ENCODE data around the gene PARVB. TPM values are rescaled to one million over a fixed set of nuclear protein-coding genes. Genes with fewer than 3 reads are reported as not detected.

Gene PARVB
- total and polyA plus RNA-seq, 2 donors (not counting 3 experiments of a cell fraction or from before 2014, with no cell fraction given): 155 to 162 TPM

DNA sequence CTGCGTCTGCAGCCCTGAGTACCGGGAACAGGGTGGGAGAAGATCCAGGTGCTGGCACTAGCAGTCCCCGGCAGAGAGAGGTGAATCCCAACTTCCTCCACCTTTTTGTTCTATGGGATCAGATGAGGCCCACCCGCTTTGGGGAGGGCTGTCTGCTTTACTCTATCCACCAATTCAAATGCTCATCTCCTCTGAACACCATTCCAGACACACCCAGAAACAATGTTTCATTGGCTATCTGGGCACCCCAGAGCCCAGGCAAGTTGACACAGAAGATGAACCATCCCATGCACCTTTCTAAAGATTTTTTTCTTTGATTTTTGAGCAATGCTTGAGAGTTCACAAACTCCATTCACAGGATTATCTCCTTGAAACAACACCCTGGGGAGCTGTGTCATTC is 78.0 kb downstream of the PARVB start:
- no peak overlapping the region for H2AFZ ChIP-seq (ENCODE audit: low read depth, low read length)
- no peaks in the 10 kb centered on the region for H3K27me3 ChIP-seq (ENCODE audit: control insufficient read depth in 2 of 2, insufficient read depth in 2 of 2, low read length in 2 of 2)
- ChIA-PET POLR2A (no interaction called here), CTCF (interaction anchor here (1.5 kb wide), 1 partner anchor 20 kb away, joined by 6 read pairs; no protein-coding TSS in a partner anchor)
- no peaks in the 10 kb centered on the region for H3K4me1 ChIP-seq (ENCODE audit: control insufficient read depth, extremely low read depth, insufficient read depth, low read length)
- no TSS peak for BruUV-seq (replicated peaks)
- no peaks in the 10 kb centered on the region for H3K9me1 ChIP-seq (replicated peaks; ENCODE audit: control insufficient read depth, extremely low read depth, insufficient read depth, low read length)
- no peaks in the 10 kb centered on the region for H3K79me2 ChIP-seq (ENCODE audit: control insufficient read depth, insufficient read depth, low read length)
- peaks cover 6 to 31% of the 10 kb centered on the region in 2 experiments for H3K36me3 ChIP-seq (ENCODE audit: control insufficient read depth in 2 of 2, extremely low read depth in 1 of 2, insufficient read depth in 2 of 2, low read length in 2 of 2)
- dilution Hi-C loops (cut with MboI; ENCODE audit: extremely low pct_ligation_motif_present, low sequenced_read_pairs) (no loop called here), intact Hi-C loops (cut with micrococcal nuclease) (no loop called here)
- H3K4me2 ChIP-seq (ENCODE audit: insufficient read depth, low read length): no peak overlapping the region
- no peak for TF ChIP-seq EZH2 (IDR thresholded peaks at IDR 0.05; ENCODE audit: borderline replicate concordance, low read depth, low read length, severe bottlenecking)
- TF ChIP-seq GATA2 (IDR thresholded peaks at IDR 0.05; ENCODE audit: insufficient read depth, insufficient read length, low read depth, low read length): no peak
- no peak for TF ChIP-seq POLR2AphosphoS5 (IDR thresholded peaks at IDR 0.05; ENCODE audit: insufficient read depth, low read depth, low read length)
- TF ChIP-seq, protein P1, sequence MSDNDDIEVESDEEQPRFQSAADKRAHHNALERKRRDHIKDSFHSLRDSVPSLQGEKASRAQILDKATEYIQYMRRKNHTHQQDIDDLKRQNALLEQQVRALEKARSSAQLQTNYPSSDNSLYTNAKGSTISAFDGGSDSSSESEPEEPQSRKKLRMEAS (IDR thresholded peaks at IDR 0.05; ENCODE audit: insufficient read depth, insufficient read length): no peak
- no peak for TF ChIP-seq JUN (IDR thresholded peaks at IDR 0.05; ENCODE audit: borderline replicate concordance, insufficient read depth, insufficient read length, low read depth)
- TF ChIP-seq POLR2A (IDR thresholded peaks at IDR 0.05; ENCODE audit: low read depth, low read length): no peak
- no peak for TF ChIP-seq FOS (IDR thresholded peaks at IDR 0.05; ENCODE audit: borderline replicate concordance, insufficient read depth, low read length)
- TF ChIP-seq MYC (IDR thresholded peaks at IDR 0.05; ENCODE audit: low read depth, low read length): no peak
- H3K9ac ChIP-seq (replicated peaks; ENCODE audit: extremely low read depth, insufficient read depth, low read length): no peak overlapping the region
- no peak for DNase-seq (ENCODE audit: low read depth, low spot score)
- no peak for FAIRE-seq
- no peaks in the 10 kb centered on the region for H4K20me1 ChIP-seq (replicated peaks; ENCODE audit: control insufficient read depth, extremely low read depth, insufficient read depth, low read length)
- no peak overlapping the region for H3K27ac ChIP-seq (ENCODE audit: insufficient read depth, low read depth, low read length)
- H3K9me3 ChIP-seq (replicated peaks; ENCODE audit: control insufficient read depth, insufficient read depth, low read length): no peaks in the 10 kb centered on the region
- H3K4me3 ChIP-seq (replicated peaks in 1 of 3; ENCODE audit: insufficient read depth in 1 of 3, low read depth in 1 of 3, low read length in 3 of 3): no peak overlapping the region

DNA sequence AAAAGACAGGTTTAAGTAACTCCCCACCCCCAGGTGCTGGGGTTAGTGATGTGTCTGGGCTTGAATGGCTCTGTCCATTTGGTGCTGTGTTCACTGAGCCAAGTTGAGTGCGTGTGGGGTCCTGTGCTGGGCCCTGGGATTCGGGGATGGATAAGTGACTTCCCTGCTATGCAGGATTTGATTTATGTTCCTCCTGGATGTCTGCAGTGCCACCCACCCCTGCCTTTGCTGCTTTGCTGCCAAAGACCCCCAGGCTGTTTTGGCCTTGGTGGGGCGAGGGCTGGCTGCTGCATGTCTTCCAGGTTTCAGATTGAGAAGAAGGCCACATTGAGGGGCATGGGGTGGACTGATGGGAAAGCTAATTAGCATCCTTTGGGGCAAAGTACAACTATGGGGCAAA is 78.8 kb downstream of the PARVB start:
- peaks cover 6 to 28% of the 10 kb centered on the region in 2 experiments for H3K36me3 ChIP-seq (ENCODE audit: control insufficient read depth in 2 of 2, extremely low read depth in 1 of 2, insufficient read depth in 2 of 2, low read length in 2 of 2)
- dilution Hi-C loops (cut with MboI; ENCODE audit: extremely low pct_ligation_motif_present, low sequenced_read_pairs) (no loop called here), intact Hi-C loops (cut with micrococcal nuclease) (no loop called here)
- no peak overlapping the region for H3K9ac ChIP-seq (replicated peaks; ENCODE audit: extremely low read depth, insufficient read depth, low read length)
- no peak overlapping the region for H3K27ac ChIP-seq (ENCODE audit: insufficient read depth, low read depth, low read length)
- ChIA-PET CTCF (interaction anchor here (1.5 kb wide), 1 partner anchor 21 kb away, joined by 6 read pairs; no protein-coding TSS in a partner anchor), POLR2A (no interaction called here)
- H3K9me1 ChIP-seq (replicated peaks; ENCODE audit: control insufficient read depth, extremely low read depth, insufficient read depth, low read length): no peaks in the 10 kb centered on the region
- H3K4me1 ChIP-seq (ENCODE audit: control insufficient read depth, extremely low read depth, insufficient read depth, low read length): no peaks in the 10 kb centered on the region
- H3K79me2 ChIP-seq (ENCODE audit: control insufficient read depth, insufficient read depth, low read length): no peaks in the 10 kb centered on the region
- no peak overlapping the region for H3K4me3 ChIP-seq (replicated peaks in 1 of 3; ENCODE audit: insufficient read depth in 1 of 3, low read depth in 1 of 3, low read length in 3 of 3)
- DNase-seq (ENCODE audit: low read depth, low spot score) (no peak), FAIRE-seq (no peak)
- no peak overlapping the region for H3K4me2 ChIP-seq (ENCODE audit: insufficient read depth, low read length)
- no peaks in the 10 kb centered on the region for H3K9me3 ChIP-seq (replicated peaks; ENCODE audit: control insufficient read depth, insufficient read depth, low read length)
- BruUV-seq (replicated peaks): no TSS peak
- H3K27me3 ChIP-seq (ENCODE audit: control insufficient read depth in 2 of 2, insufficient read depth in 2 of 2, low read length in 2 of 2): no peaks in the 10 kb centered on the region
- H4K20me1 ChIP-seq (replicated peaks; ENCODE audit: control insufficient read depth, extremely low read depth, insufficient read depth, low read length): no peaks in the 10 kb centered on the region
- TF ChIP-seq, protein P2, sequence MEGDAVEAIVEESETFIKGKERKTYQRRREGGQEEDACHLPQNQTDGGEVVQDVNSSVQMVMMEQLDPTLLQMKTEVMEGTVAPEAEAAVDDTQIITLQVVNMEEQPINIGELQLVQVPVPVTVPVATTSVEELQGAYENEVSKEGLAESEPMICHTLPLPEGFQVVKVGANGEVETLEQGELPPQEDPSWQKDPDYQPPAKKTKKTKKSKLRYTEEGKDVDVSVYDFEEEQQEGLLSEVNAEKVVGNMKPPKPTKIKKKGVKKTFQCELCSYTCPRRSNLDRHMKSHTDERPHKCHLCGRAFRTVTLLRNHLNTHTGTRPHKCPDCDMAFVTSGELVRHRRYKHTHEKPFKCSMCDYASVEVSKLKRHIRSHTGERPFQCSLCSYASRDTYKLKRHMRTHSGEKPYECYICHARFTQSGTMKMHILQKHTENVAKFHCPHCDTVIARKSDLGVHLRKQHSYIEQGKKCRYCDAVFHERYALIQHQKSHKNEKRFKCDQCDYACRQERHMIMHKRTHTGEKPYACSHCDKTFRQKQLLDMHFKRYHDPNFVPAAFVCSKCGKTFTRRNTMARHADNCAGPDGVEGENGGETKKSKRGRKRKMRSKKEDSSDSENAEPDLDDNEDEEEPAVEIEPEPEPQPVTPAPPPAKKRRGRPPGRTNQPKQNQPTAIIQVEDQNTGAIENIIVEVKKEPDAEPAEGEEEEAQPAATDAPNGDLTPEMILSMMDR (IDR thresholded peaks at IDR 0.05; ENCODE audit: extremely low read depth in 1 of 2, insufficient read depth in 1 of 2, low read depth in 1 of 2, low read length in 2 of 2): no peak
- TF ChIP-seq POLR2AphosphoS5 (IDR thresholded peaks at IDR 0.05; ENCODE audit: insufficient read depth, low read depth, low read length) (no peak), JUN (IDR thresholded peaks at IDR 0.05; ENCODE audit: borderline replicate concordance, insufficient read depth, insufficient read length, low read depth) (no peak), EZH2 (IDR thresholded peaks at IDR 0.05; ENCODE audit: borderline replicate concordance, low read depth, low read length, severe bottlenecking) (no peak), FOS (IDR thresholded peaks at IDR 0.05; ENCODE audit: borderline replicate concordance, insufficient read depth, low read length) (no peak), POLR2A (IDR thresholded peaks at IDR 0.05; ENCODE audit: low read depth, low read length) (no peak), MYC (IDR thresholded peaks at IDR 0.05; ENCODE audit: low read depth, low read length) (no peak), GATA2 (IDR thresholded peaks at IDR 0.05; ENCODE audit: insufficient read depth, insufficient read length, low read depth, low read length) (no peak)
- TF ChIP-seq, protein P1 (IDR thresholded peaks at IDR 0.05; ENCODE audit: insufficient read depth, insufficient read length): no peak
- H2AFZ ChIP-seq (ENCODE audit: low read depth, low read length): no peak overlapping the region

Data from endothelial cell of umbilical vein (primary cell).